GM11168 (cell line): Measurements from ENCODE around the gene WNT7B.

Experiments used
- in situ Hi-C: fragments of 300-500 bp; cut with MboI; formaldehyde crosslinking; loops from one replicate; pipeline ENCODE4 v1.12.0; 2022; ENCODE audit warnings: low sequenced_read_pairs; ENCODE audit not compliant: unreplicated experiment

The WNT7B gene

GRCh38 chr22:45962756-45963324, 14.1 kb downstream of the WNT7B start:
- in situ Hi-C loops: no loop called here

GRCh38 chr22:45962434-45962718, 14.6 kb downstream of the WNT7B start:
- in situ Hi-C loops: no loop called here

- in situ Hi-C loops: no loop called here
Measured at GRCh38 chr22:45961679-45962433, 15.1 kb downstream of the WNT7B start.

- in situ Hi-C loops: no loop called here
Measured at GRCh38 chr22:45960477-45961386, 16.2 kb downstream of the WNT7B start.

- in situ Hi-C loops: no loop called here
Measured at GRCh38 chr22:45959719-45960476, 17.1 kb downstream of the WNT7B start.

- in situ Hi-C loops: no loop called here
Measured at GRCh38 chr22:45958971-45959370, 18.0 kb downstream of the WNT7B start.

- in situ Hi-C loops: no loop called here
Measured at GRCh38 chr22:45957826-45958225, 19.1 kb downstream of the WNT7B start.

- in situ Hi-C loops: no loop called here
Measured at GRCh38 chr22:45953178-45953577, 23.8 kb downstream of the WNT7B start.

GRCh38 chr22:45952553-45952952, 24.4 kb downstream of the WNT7B start:
- in situ Hi-C loops: no loop called here

- in situ Hi-C loops: no loop called here
Measured at GRCh38 chr22:45952151-45952550, 24.8 kb downstream of the WNT7B start.

GRCh38 chr22:45949891-45950290, 27.1 kb downstream of the WNT7B start:
- in situ Hi-C loops: no loop called here

GRCh38 chr22:45949258-45949870, 27.6 kb downstream of the WNT7B start:
- in situ Hi-C loops: no loop called here

GRCh38 chr22:45948081-45948648, 28.8 kb downstream of the WNT7B start:
- in situ Hi-C loops: no loop called here

- in situ Hi-C loops: no loop called here
Measured at GRCh38 chr22:45946805-45947600, 30.0 kb downstream of the WNT7B start.

GRCh38 chr22:45945621-45946106, 31.3 kb downstream of the WNT7B start:
- in situ Hi-C loops: no loop called here

GRCh38 chr22:45942787-45943493, 34.0 kb downstream of the WNT7B start:
- in situ Hi-C loops: no loop called here

- in situ Hi-C loops: no loop called here
Measured at GRCh38 chr22:45942344-45942743, 34.6 kb downstream of the WNT7B start.

- in situ Hi-C loops: no loop called here
Measured at GRCh38 chr22:45938913-45939312, 38.0 kb downstream of the WNT7B start.
